ENCODE data around the gene AFF1.

The AFF1 gene, protein sequence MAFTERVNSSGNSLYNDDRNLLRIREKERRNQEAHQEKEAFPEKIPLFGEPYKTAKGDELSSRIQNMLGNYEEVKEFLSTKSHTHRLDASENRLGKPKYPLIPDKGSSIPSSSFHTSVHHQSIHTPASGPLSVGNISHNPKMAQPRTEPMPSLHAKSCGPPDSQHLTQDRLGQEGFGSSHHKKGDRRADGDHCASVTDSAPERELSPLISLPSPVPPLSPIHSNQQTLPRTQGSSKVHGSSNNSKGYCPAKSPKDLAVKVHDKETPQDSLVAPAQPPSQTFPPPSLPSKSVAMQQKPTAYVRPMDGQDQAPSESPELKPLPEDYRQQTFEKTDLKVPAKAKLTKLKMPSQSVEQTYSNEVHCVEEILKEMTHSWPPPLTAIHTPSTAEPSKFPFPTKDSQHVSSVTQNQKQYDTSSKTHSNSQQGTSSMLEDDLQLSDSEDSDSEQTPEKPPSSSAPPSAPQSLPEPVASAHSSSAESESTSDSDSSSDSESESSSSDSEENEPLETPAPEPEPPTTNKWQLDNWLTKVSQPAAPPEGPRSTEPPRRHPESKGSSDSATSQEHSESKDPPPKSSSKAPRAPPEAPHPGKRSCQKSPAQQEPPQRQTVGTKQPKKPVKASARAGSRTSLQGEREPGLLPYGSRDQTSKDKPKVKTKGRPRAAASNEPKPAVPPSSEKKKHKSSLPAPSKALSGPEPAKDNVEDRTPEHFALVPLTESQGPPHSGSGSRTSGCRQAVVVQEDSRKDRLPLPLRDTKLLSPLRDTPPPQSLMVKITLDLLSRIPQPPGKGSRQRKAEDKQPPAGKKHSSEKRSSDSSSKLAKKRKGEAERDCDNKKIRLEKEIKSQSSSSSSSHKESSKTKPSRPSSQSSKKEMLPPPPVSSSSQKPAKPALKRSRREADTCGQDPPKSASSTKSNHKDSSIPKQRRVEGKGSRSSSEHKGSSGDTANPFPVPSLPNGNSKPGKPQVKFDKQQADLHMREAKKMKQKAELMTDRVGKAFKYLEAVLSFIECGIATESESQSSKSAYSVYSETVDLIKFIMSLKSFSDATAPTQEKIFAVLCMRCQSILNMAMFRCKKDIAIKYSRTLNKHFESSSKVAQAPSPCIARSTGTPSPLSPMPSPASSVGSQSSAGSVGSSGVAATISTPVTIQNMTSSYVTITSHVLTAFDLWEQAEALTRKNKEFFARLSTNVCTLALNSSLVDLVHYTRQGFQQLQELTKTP

DNA sequence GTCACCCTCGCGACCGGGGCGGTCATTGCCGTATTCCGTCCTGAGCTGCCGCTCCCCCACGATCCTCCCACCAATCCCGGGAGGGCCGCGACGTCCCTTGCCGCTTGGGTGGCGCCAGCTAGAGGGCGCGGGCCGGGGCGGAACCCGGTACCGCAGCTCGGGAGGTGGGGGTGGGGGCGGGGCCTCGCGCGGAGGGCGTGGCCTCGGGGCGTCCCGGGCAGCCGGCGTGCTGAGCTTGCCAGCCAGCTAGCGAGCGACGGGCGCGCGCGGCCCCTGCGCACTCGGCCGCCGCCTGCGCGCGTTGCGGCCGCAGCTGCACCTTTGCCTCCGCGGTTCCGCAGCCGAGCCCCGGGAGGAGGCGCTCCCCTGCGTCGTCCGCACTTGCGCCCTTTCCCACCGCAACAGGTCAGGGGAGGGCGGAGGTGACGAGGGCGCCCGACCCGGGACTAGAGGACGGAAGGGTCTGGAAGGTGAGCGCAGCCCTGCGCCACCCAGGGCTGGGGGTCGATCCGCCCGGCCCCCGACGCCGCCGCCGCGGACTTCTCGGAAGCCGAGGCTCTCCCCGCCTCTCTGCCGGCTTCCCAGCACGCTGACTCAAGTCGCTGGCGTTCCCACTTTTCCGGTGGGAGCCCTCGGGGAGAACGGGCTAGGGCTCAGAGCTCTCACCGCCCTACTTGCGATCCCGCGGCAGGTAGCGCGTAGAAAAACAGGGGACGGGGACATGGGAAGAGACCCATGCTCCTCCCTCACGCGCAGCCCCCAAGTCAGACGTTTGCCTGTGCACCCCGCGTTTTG is at the start of gene AFF1:
TSS of gene AFF1 (plus strand) at position 241 of the 795 bp plus-strand sequence. CDS start 13,523 bp downstream, outside the sequence.
- H3K4me3 ChIP-seq (ENCODE audit: low read depth, low read length), result peak within 1 kb of the TSS; percentile 82
- TF ChIP-seq, protein P1, sequence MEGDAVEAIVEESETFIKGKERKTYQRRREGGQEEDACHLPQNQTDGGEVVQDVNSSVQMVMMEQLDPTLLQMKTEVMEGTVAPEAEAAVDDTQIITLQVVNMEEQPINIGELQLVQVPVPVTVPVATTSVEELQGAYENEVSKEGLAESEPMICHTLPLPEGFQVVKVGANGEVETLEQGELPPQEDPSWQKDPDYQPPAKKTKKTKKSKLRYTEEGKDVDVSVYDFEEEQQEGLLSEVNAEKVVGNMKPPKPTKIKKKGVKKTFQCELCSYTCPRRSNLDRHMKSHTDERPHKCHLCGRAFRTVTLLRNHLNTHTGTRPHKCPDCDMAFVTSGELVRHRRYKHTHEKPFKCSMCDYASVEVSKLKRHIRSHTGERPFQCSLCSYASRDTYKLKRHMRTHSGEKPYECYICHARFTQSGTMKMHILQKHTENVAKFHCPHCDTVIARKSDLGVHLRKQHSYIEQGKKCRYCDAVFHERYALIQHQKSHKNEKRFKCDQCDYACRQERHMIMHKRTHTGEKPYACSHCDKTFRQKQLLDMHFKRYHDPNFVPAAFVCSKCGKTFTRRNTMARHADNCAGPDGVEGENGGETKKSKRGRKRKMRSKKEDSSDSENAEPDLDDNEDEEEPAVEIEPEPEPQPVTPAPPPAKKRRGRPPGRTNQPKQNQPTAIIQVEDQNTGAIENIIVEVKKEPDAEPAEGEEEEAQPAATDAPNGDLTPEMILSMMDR (conservative IDR thresholded peaks at IDR 0.05; ENCODE audit: low read depth, low read length), result no peak
- peak; percentile 89 for DNase-seq (ENCODE audit: low read depth)

DNA sequence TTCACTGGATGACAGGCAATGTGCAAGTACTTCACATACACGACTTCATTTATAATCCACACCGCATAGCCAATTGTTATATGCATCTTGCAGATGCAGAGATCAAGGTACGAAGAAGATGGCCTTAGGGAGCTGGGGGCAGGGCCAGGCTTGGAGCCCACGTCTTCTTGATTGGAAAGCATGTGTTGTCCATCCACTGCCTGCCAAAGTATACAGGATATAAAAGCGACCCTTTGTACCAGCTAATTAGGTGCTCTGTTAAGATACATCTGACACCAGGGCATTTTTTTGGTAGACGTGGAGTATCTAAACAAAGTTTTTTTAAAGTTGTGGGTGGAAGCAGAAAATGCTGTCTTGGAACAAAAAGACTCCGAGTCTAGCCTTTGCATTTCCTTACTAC is 44.0 kb upstream of the AFF1 start:
- H3K4me3 ChIP-seq (ENCODE audit: low read depth, low read length), result no peak overlapping the region

DNA sequence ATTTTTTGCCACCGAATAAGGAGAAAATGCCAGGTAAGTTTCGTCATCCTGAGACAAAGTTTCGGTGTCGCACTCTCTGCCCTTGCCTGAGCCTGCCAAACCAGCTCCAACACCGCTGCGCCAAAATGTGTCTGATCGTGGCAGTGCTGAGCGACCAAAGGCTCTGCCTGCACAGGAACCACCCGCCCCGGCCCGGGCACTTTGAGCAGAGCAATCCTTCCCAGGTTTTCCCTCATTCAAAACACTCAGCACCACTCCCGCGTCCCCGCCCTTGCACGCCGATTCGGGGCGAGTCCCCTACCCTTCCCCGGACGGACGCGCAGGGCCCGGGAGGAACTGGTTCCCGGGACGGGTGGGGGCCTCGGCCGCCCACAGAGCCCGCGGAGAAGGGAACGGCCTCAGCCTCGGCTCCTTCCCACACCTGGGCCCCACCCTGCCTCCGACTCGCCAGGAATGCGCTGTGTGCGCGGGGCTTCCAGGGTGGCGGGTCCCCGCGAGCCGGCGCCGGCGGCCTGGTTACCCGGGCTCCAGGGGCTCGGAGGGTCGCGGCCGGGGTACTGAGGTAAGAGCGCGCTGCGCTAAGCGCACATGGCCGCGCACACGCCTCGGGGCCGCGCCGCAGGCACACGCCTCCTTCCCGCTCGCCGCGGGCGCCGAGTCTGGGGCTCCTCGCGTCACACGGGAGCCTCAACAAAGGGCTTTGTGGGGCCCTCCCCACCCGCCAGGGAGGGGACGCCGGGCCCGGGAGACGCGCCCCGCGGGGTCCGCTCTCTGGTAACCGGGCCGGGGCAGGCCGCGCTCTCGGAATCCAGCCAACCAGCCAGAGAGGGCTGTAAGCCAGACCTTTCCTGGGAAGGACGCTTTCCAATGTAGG is 42.8 kb upstream of the AFF1 start, which contains the start of gene C4orf36:
TSS of gene C4orf36 (minus strand) at position 661 of the 874 bp plus-strand sequence. CDS start 902 bp downstream, outside the sequence.
- peak within 1 kb of the TSS; percentile 72 for H3K4me3 ChIP-seq (ENCODE audit: low read depth, low read length)
- no peak for DNase-seq (ENCODE audit: low read depth)
- TF ChIP-seq, protein P1 (conservative IDR thresholded peaks at IDR 0.05; ENCODE audit: low read depth, low read length), result no peak

More for the DNA sequence above, 44.0 kb upstream of the AFF1 start:
- no peak for DNase-seq (ENCODE audit: low read depth)
- TF ChIP-seq, protein P1 (conservative IDR thresholded peaks at IDR 0.05; ENCODE audit: low read depth, low read length), result no peak

DNA sequence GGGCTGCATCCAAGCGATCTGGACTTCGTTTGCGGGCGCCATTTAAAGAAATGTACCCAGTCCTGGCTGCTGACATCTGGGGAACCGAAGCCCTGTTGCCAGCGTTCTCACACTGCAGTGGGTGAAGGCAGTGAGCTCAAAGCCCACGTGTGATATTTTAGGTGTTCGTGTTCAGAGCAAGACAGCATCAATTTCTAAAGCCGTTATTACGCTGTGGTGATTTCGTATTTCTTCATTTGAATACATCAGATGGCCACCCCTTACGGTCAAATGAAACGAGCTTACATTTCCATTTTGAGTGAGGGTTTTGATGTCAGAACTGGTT is 42.2 kb upstream of the AFF1 start:
- DNase-seq (ENCODE audit: low read depth), result no peak
- TF ChIP-seq, protein P1 (conservative IDR thresholded peaks at IDR 0.05; ENCODE audit: low read depth, low read length), result no peak
- H3K4me3 ChIP-seq (ENCODE audit: low read depth, low read length), result peak overlapping the region; percentile 72

DNA sequence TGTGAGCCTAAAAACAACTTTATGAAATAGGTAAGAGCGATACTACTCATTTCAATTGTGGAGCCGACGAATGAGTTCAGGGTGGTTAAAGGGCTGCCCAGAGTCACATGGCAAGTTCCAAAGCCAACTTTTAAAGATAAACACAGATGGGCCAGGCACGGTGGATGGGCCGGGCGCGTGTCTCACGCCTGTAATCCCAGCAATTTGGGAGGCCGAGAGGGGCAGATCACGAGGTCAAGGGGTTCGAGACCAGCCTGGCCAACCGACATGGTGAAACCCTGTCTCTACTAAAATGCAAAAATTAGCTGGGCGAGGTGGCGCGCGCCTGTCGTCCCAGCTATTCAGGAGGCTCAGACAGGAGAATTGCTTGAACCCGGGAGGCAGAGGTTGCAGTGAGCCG is 41.7 kb upstream of the AFF1 start:
- no peak for DNase-seq (ENCODE audit: low read depth)
- TF ChIP-seq, protein P1 (conservative IDR thresholded peaks at IDR 0.05; ENCODE audit: low read depth, low read length), result no peak
- no peak overlapping the region for H3K4me3 ChIP-seq (ENCODE audit: low read depth, low read length)
